Measurements from ENCODE around the gene SYT1.

- TF ChIP-seq CTCF (conservative IDR thresholded peaks at IDR 0.05 in 1 of 2, IDR thresholded peaks at IDR 0.05 in 1 of 2; ENCODE audit: extremely low read depth in 1 of 2, insufficient read depth in 1 of 2, low read depth in 1 of 2, low read length in 2 of 2) = no peak
- TF ChIP-seq EZH2 (IDR thresholded peaks at IDR 0.05; ENCODE audit: borderline replicate concordance, low read length) = no peak
Measured at GRCh38 chr12:79238246-79238645, 373.7 kb downstream of the SYT1 start.

Measured in mammary epithelial cell (primary cell).